Ishikawa (cell line): Measurements from ENCODE around the gene SERPINB5.

Experiments
- TCF12 ChIP-seq: IDR thresholded peaks from 2 replicates; pipeline ENCODE4 v1.6.1; 2012; ENCODE audit warnings: low read depth
- TEAD4 ChIP-seq: IDR thresholded peaks from 2 replicates; pipeline ENCODE4 v1.6.1; 2012
- TF ChIP-seq, protein P1 (sequence below): IDR thresholded peaks from 2 replicates; pipeline ENCODE4 v1.6.1; 2012; ENCODE audit warnings: low read depth, mild to moderate bottlenecking

DNA sequence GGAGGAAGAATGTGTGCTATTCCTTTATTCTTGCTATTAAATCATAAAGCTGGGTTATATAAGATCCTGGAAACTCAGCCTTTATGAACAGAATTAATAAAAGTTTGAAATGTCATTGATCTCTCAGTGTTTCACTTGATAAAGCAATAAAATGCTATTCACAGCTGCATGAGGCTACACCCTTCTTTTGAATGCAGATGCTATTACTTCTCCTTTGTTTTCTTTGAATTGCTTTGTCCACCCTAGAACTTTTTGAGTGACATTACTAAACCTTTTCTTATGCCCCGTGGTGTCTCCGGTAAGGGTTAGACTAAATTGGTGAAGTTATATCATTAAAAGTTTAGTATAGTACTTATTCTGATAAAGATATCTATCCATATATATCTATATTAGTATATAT lies 18.9 kb downstream of the SERPINB5 start:
- TF ChIP-seq, protein P1, sequence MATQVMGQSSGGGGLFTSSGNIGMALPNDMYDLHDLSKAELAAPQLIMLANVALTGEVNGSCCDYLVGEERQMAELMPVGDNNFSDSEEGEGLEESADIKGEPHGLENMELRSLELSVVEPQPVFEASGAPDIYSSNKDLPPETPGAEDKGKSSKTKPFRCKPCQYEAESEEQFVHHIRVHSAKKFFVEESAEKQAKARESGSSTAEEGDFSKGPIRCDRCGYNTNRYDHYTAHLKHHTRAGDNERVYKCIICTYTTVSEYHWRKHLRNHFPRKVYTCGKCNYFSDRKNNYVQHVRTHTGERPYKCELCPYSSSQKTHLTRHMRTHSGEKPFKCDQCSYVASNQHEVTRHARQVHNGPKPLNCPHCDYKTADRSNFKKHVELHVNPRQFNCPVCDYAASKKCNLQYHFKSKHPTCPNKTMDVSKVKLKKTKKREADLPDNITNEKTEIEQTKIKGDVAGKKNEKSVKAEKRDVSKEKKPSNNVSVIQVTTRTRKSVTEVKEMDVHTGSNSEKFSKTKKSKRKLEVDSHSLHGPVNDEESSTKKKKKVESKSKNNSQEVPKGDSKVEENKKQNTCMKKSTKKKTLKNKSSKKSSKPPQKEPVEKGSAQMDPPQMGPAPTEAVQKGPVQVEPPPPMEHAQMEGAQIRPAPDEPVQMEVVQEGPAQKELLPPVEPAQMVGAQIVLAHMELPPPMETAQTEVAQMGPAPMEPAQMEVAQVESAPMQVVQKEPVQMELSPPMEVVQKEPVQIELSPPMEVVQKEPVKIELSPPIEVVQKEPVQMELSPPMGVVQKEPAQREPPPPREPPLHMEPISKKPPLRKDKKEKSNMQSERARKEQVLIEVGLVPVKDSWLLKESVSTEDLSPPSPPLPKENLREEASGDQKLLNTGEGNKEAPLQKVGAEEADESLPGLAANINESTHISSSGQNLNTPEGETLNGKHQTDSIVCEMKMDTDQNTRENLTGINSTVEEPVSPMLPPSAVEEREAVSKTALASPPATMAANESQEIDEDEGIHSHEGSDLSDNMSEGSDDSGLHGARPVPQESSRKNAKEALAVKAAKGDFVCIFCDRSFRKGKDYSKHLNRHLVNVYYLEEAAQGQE: no peak
- no peak for TF ChIP-seq TEAD4
- TF ChIP-seq TCF12: no peak
